ENCODE results near the gene SLC9A8. TPM values are rescaled to one million over a fixed set of nuclear protein-coding genes. Genes with fewer than 3 reads are reported as not detected.
"Not testable (repeated sequence)": the region's sequence is repeated elsewhere in the genome, so short reads cannot be mapped to it uniquely, and the experiment has no call there.

Gene SLC9A8
- polyA plus RNA-seq, 1 donor from 2014 or later = 6.7 TPM

GRCh38 chr20:49803418-49803817, 9.2 kb upstream of the SLC9A8 start:
- Histone ChIP-seq H3K4me2 (ENCODE audit: low read length) (no peak overlapping the region), H3K27me3 (ENCODE audit: insufficient read depth, low read depth, low read length) (no peaks in the 10 kb centered on the region), H3K9me2 (ENCODE audit: insufficient read depth, low read length) (no peaks in the 10 kb centered on the region), H3K36me3 (ENCODE audit: insufficient read depth, low read length) (no peaks in the 10 kb centered on the region), H4K20me1 (ENCODE audit: insufficient read depth) (no peaks in the 10 kb centered on the region), H2AFZ (ENCODE audit: low read depth, low read length) (no peak overlapping the region), H3K9ac (ENCODE audit: low read length) (no peak overlapping the region), H3K4me3 (ENCODE audit: low read length) (no peak overlapping the region), H3K9me3 (ENCODE audit: low read length) (no peaks in the 10 kb centered on the region), H3K79me2 (replicated peaks; ENCODE audit: insufficient read depth, low read length) (no peaks in the 10 kb centered on the region), H3F3A (ENCODE audit: insufficient read depth, low read length, poor library complexity, severe bottlenecking) (no peaks in the 10 kb centered on the region), H3K27ac (ENCODE audit: low read length) (no peak overlapping the region)
- TF ChIP-seq SMC3 (conservative IDR thresholded peaks at IDR 0.05; ENCODE audit: poor library complexity) = no peak
- no peak for TF ChIP-seq EZH2 (IDR thresholded peaks at IDR 0.05; ENCODE audit: borderline replicate concordance, insufficient read depth, low read length, poor library complexity, severe bottlenecking)
- TF ChIP-seq MXI1 (conservative IDR thresholded peaks at IDR 0.05; ENCODE audit: poor library complexity, severe bottlenecking) = no peak
- no peak for TF ChIP-seq RAD21 (conservative IDR thresholded peaks at IDR 0.05)
- TF ChIP-seq CTCF (IDR thresholded peaks at IDR 0.05; ENCODE audit: poor library complexity, severe bottlenecking) = no peak
- no peak for TF ChIP-seq TAF1 (IDR thresholded peaks at IDR 0.05; ENCODE audit: low read depth)
- TF ChIP-seq REST (IDR thresholded peaks at IDR 0.05; ENCODE audit: borderline replicate concordance) = no peak
- TF ChIP-seq EP300 (conservative IDR thresholded peaks at IDR 0.05; ENCODE audit: poor library complexity, severe bottlenecking) = no peak
- TF ChIP-seq POLR2AphosphoS5 (IDR thresholded peaks at IDR 0.05) = no peak

GRCh38 chr20:49804364-49804763, 8.3 kb upstream of the SLC9A8 start:
- TF ChIP-seq CTCF (IDR thresholded peaks at IDR 0.05; ENCODE audit: poor library complexity, severe bottlenecking) (no peak), RAD21 (conservative IDR thresholded peaks at IDR 0.05) (no peak), REST (IDR thresholded peaks at IDR 0.05; ENCODE audit: borderline replicate concordance) (no peak), TAF1 (IDR thresholded peaks at IDR 0.05; ENCODE audit: low read depth) (no peak), EZH2 (IDR thresholded peaks at IDR 0.05; ENCODE audit: borderline replicate concordance, insufficient read depth, low read length, poor library complexity, severe bottlenecking) (no peak), POLR2AphosphoS5 (IDR thresholded peaks at IDR 0.05) (no peak), SMC3 (conservative IDR thresholded peaks at IDR 0.05; ENCODE audit: poor library complexity) (no peak), MXI1 (conservative IDR thresholded peaks at IDR 0.05; ENCODE audit: poor library complexity, severe bottlenecking) (no peak), EP300 (conservative IDR thresholded peaks at IDR 0.05; ENCODE audit: poor library complexity, severe bottlenecking) (no peak)
- Histone ChIP-seq H3K27me3 (ENCODE audit: insufficient read depth, low read depth, low read length) (no peaks in the 10 kb centered on the region), H3K9me3 (ENCODE audit: low read length) (no peaks in the 10 kb centered on the region)

GRCh38 chr20:49805224-49805876, 7.3 kb upstream of the SLC9A8 start:
- not testable (repeated sequence) for H3K9me3 ChIP-seq (ENCODE audit: low read length); H2AFZ ChIP-seq (ENCODE audit: low read depth, low read length); H4K20me1 ChIP-seq (ENCODE audit: insufficient read depth); H3K4me3 ChIP-seq (ENCODE audit: low read length); H3K36me3 ChIP-seq (ENCODE audit: insufficient read depth, low read length); H3K9ac ChIP-seq (ENCODE audit: low read length); H3K4me2 ChIP-seq (ENCODE audit: low read length); H3K79me2 ChIP-seq (replicated peaks; ENCODE audit: insufficient read depth, low read length); H3K27me3 ChIP-seq (ENCODE audit: insufficient read depth, low read depth, low read length); H3K27ac ChIP-seq (ENCODE audit: low read length); H3K9me2 ChIP-seq (ENCODE audit: insufficient read depth, low read length); H3F3A ChIP-seq (ENCODE audit: insufficient read depth, low read length, poor library complexity, severe bottlenecking)

More at GRCh38 chr20:49804364-49804763, 8.3 kb upstream of the SLC9A8 start:
- H2AFZ ChIP-seq (ENCODE audit: low read depth, low read length) = no peak overlapping the region
- H4K20me1 ChIP-seq (ENCODE audit: insufficient read depth) = no peaks in the 10 kb centered on the region
- H3K4me3 ChIP-seq (ENCODE audit: low read length) = no peak overlapping the region
- no peak overlapping the region for H3K4me2 ChIP-seq (ENCODE audit: low read length)
- no peak overlapping the region for H3K27ac ChIP-seq (ENCODE audit: low read length)
- H3K36me3 ChIP-seq (ENCODE audit: insufficient read depth, low read length) = no peaks in the 10 kb centered on the region
- no peaks in the 10 kb centered on the region for H3K9me2 ChIP-seq (ENCODE audit: insufficient read depth, low read length)
- H3K9ac ChIP-seq (ENCODE audit: low read length) = no peak overlapping the region
- no peaks in the 10 kb centered on the region for H3K79me2 ChIP-seq (replicated peaks; ENCODE audit: insufficient read depth, low read length)
- H3F3A ChIP-seq (ENCODE audit: insufficient read depth, low read length, poor library complexity, severe bottlenecking) = no peaks in the 10 kb centered on the region

All from neural cell (in vitro differentiated cells).